Right lung (tissue), 5 donors: ENCODE data around the gene MYOD1. TPM values are rescaled to one million over a fixed set of nuclear protein-coding genes. Genes with fewer than 3 reads are reported as not detected.

Source experiments
- DNase-seq, 2 donors: peaks; one replicate each; pipeline ENCODE4 v3.0.0-alpha.2; 2013
- polyA plus RNA-seq, 5 donors: library from polyadenylated mRNA; unstranded; fragments of 120-200 nt; gene quantifications; one replicate each; pipeline versions ENCODE4 v1.2.1 to v1.2.3, GENCODE V29; 2013; ENCODE audit warnings: inconsistent platforms in 1 of 5, low replicate concordance in 1 of 5; ENCODE audit not compliant: insufficient read length in 5 of 5, insufficient read depth in 1 of 5

The MYOD1 gene
- polyA plus RNA-seq, 5 donors = 3.6 TPM; not detected in 4

- no peak for DNase-seq
These were observed 50.8 kb downstream of the MYOD1 start for GRCh38 chr11:17770048-17770652.

GRCh38 chr11:17770917-17771316 lies 51.5 kb downstream of the MYOD1 start:
- DNase-seq = no peak

GRCh38 chr11:17771415-17771814 lies 52.0 kb downstream of the MYOD1 start:
- DNase-seq = no peak

Other genes with a start within 250 kb of the MYOD1 start
- gene ABCC8, start 242.7 kb upstream of the MYOD1 start, polyA plus RNA-seq = 1 to 10 TPM; 5.2 to 8.5 (median 5.9) TPM
- under 1 TPM; 0.26 to 0.88 (median 0.33) TPM for gene USH1C, start 175.2 kb upstream of the MYOD1 start, polyA plus RNA-seq
- under 1 TPM; 0.06 to 0.24 (median 0.14) TPM for gene OTOG, start 172.3 kb upstream of the MYOD1 start, polyA plus RNA-seq
- 1 to 10 TPM in 1 of 5 donors, under 1 TPM in 4; 0.67 to 1.2 (median 0.72) TPM for gene KCNC1, start 15.2 kb downstream of the MYOD1 start, polyA plus RNA-seq